HG02678 (cell line): ENCODE data around the gene SIGLEC9.
"Not testable (repeated sequence)": the region's sequence is repeated elsewhere in the genome, so short reads cannot be mapped to it uniquely, and the experiment has no call there.

Experiments used
- ATAC-seq: cut with Tn5 transposase; IDR thresholded peaks from one replicate; pipeline ENCODE4 v1.9.1; 2021; ENCODE audit warnings: mild to moderate bottlenecking, moderate library complexity; ENCODE audit not compliant: unreplicated experiment

The SIGLEC9 gene

DNA sequence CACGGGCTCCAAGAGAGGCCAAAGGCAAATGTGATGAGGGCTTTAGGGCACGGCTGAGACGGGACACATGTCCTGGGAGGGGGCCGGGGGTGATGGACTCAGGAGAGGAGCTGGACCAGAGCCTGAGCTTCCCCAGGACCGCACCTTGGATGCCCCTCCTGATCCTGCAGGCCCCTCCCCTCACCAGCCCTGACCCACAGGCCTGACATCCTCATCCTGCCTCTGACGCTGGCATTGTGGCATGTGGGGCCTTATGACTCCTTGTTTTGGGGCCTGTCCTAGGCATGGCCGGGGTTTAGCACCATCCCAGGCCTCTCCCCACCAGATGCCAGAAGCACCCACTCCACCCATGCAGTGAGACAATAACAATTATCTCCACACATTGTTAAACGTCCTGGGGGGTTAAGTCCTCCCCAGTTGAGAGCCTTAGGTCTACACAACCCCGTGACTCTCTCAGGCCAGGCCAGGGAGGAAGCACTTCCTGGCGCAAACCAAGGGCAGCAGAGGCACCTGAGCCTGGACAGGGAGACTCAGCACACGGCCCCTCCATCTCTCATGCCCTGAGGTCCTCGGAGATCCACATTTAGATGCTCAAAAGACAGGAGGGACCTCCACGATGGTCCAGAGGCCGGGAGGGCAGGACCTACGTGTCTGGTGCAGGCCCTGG, 18.2 kb downstream of the SIGLEC9 start:
- ATAC-seq: not testable (repeated sequence)

DNA sequence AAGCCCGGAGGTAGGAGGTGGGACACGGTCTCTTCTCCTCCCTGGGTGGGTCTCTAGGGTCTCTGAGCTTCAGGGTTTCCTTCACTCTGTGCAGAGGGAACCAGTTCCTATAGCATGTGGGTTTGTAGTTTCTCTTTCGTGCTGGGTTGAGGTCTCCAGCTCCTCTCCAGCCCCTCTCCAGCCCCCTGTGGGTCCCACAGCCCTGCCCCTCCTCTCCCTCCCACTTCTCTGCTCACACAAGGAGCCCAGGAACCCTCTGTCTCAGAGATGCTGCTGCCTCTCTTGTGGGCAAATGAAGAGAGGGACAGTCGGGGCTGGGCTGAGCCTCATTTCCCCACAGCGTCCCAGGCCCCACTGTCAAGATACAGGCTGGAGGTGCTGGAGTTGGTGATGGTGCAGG, 18.8 kb downstream of the SIGLEC9 start:
- no peak for ATAC-seq

DNA sequence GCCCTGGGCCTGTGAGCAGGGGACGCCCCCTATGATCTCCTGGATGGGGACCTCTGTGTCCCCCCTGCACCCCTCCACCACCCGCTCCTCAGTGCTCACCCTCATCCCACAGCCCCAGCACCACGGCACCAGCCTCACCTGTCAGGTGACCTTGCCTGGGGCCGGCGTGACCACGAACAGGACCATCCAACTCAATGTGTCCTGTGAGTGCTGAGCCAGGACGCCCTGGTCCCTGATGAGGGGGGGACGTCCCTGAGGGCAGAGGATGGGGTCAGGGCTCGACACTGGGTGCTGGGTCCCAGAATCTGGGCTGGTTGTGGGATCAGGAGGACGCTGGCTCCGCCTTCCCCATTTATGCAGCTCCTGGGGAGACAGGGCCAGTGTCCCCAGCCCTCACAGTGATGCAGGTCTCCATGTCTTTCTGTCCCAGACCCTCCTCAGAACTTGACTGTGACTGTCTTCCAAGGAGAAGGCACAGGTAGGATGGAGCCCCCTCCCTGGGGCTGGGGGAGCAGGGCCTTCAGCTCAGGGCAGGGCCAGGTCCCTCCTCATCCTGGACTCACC, 19.9 kb downstream of the SIGLEC9 start:
- ATAC-seq: no peak

DNA sequence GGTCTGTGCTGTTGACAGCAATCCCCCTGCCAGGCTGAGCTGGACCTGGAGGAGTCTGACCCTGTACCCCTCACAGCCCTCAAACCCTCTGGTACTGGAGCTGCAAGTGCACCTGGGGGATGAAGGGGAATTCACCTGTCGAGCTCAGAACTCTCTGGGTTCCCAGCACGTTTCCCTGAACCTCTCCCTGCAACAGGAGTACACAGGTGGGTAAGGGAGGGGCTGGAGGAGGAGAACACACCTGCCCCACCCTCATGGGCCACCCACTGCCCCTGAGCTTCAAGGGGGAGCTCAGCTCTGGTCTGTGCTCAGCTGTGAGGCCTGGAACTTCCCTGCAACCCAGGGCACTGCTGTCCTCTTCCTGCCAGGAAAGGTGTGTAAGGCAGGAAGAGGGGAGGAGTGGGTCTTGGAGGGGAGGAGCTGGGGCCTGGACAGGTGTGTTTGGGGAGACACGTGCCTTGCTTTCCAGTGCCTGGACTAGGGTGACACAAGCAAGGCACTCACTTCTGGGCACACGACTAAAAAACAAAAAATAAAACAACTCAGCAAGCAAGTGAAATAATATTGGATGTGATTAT, 21.3 kb downstream of the SIGLEC9 start:
- no peak for ATAC-seq

DNA sequence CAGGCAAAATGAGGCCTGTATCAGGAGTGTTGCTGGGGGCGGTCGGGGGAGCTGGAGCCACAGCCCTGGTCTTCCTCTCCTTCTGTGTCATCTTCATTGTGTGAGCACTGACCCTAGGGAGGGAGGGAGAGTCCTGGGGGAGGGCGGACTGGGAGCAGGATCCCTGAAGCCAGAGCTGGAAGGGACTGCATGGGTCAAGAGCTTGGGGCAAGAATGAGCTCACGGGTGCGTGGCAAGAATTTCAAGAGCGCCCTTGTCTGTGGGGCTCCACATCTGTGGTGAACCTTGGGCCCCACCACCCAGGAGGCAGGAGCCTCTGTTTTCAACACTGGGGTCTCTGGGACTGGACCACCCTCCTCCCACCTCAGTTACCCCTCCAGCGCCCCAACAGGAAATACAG, 22.0 kb downstream of the SIGLEC9 start:
- no peak for ATAC-seq

DNA sequence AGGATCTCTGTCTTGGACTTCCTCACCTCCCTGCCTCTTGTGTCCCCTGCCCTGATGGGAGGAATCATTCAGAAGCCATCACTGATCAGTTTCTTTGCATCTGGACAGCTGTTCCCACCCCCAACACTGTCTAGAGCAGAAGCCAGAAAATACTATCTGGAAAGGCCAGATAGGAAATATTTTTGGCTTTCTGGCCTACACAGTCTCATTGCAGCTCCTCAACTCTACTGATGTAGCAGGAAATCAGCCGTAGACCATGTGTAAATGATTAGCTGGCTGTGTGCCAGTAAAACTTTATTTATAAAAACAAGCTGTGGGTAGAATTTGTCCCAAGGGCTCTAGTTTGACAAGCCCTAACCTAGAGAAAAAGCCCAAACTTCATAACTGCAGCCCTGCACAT, 23.0 kb downstream of the SIGLEC9 start:
- ATAC-seq: no peak

DNA sequence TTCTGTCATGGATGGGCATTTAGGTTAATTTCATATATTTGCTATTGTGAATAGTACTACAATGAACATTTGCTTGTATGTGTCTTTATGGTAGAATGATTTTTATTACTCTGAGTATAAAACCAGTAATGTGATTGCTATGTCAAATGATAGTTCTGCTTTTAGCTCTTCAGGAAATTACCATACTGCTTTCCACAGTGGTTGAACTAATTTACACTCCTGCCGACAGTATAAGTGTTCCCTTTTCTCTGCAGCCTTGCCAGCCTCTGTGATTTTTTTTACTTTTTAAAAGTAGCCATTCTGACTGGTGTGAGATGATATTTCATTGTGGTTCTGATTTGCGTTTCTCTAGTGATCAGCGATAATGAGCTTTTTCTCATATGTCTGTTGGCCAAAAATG, 23.9 kb downstream of the SIGLEC9 start:
- ATAC-seq: no peak

DNA sequence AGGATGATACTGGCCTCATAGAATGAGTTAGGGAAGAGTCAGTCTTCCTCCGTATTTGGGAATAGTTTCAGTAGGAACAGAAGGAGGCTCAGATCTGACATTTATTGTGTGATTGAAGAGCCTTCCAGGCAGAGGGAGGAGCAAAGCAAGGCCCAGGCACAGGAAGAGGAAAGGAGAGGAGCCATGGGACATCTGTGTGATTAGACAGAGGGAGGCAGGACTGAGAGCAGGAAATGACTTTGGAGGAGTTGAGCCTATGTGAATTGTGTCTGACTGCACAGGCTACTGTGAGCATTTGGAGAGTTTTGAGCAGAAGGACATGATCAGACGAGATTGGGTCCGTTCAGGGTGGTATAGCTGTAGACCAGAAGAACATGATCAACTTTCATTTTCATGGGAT, 25.9 kb downstream of the SIGLEC9 start:
- ATAC-seq: no peak

DNA sequence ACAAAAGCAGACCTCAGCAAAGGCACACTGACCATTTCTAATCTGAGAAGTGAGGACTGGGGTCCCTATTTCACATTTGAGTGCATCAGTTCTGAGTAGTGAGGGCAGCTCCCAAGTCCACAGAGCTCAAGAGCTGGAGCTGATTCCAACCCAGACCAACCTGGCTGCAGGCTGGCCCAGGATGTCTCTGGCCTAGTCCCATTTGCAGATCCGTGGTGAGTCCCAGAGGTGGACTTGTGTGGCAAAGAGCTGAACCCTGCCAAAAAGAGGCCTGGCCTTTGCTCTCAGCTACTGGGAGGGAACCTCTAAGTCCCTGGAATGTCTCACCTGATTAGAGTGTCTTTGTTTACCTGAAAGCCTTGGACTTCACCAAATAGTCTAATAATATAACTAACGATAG, 32.0 kb downstream of the SIGLEC9 start:
- ATAC-seq: no peak

DNA sequence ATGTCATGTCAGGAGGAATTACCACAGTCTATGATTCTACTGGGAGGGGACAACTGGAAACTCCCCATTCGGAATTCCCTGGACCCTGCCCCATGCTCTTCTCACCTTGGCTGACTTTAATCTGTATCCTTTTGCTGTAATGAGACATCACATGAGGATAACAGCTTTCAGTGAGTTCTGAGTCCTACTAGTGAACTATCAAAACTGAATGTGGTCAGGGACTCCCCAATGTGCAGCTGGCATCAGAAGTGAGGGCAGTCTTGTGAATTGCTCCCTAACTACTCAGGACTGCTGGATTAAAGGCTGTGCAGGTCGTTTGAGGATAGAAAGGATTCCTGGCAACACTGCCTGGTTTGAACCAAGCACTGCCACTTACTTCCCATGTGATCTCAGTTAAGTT, 32.6 kb downstream of the SIGLEC9 start:
- ATAC-seq: no peak

DNA sequence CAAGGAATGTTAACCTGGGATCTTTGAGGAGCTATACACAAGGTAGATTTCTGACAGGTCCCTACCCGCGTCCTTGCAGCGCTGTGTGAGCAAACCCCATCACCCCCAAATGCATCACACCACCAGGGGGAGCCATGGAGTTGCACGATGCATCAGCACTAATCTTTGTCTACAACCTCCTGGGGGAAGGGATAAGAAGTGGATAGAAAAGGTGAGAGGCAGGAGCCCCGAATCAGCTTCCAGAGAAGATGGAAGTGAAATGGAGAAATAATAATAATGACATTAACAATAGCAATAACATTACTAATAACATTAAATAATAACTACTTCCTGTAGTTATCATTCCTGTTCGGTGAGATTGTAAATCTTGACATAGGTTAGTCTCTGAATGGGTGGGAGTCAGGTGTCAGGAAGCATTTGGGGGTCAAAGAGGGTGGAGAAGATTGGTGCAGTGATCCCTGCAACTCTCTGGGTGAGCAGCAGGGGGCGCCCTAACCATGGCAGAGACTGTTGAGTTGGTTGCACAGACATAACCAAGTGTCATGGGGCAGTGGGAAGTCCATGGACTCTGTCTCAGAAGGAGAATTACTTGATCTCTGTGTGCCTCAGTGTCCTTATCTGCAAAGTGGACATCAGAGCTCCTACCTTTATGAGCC, 33.9 kb downstream of the SIGLEC9 start:
- no peak for ATAC-seq

DNA sequence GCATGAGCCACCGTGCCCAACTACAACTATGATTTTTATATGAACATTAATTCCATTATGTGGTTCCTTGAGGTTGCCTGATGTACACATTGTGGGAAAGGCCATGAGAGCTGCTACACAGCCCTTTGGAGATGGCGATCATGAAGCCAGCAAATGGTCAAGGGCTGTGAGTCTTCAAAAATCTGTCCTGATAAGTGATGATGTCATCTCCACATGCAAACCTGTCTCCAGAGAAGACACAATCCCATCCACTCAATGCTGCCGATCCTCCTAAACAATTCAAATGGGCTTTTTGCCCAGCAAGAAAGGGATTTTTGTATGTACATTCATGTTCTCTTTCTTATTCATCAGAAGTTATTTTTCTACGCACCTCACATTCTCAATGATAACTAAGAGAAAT, 35.0 kb downstream of the SIGLEC9 start:
- no peak for ATAC-seq

DNA sequence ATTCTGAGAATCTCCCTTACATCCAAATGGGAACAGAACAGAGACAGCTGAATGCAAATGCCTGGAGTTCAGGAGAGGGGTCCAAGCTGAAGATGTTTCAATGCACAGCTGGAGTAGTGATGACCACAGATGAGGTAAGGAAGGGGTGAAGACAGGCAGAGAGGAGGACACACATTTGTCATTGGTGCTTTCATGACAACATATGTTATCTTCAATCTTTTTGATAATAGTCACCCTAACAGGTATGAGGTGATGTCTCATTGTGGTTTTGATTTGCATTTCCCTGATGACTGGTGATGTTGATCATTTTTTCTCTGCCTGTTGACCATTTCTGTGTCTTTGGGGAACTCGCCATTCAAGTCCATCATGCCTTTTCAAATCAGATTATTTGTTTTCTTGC, 36.6 kb downstream of the SIGLEC9 start:
- ATAC-seq: no peak

DNA sequence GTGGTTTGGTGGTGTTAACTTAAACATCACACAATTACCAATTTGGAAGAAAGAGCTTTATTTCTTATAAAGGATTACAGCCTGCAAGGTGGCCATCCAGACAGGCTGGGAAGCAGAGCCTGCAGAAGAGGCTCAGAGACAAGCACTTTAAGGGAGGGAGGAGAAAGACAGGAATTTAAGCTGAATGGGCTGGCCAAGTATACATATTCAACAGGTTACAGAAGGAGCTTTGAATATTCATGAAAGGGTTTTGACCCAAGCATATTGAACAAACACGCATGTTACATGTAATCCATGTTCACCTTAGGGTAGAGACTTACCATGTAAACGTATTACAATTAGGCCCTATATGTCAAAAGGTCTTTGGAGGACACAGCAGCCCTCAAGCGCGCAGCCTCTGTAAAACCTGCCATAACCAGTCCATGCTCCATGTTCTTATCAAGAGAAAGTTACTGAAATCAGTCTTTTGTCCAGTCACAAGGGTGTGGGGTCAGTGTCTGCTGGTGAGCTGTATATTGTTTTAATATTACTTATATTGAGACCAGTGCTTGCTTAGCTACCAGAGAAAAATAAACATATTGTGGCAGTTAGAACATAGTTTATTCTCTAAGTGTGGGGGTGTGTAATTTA, 37.3 kb downstream of the SIGLEC9 start:
- ATAC-seq: no peak

DNA sequence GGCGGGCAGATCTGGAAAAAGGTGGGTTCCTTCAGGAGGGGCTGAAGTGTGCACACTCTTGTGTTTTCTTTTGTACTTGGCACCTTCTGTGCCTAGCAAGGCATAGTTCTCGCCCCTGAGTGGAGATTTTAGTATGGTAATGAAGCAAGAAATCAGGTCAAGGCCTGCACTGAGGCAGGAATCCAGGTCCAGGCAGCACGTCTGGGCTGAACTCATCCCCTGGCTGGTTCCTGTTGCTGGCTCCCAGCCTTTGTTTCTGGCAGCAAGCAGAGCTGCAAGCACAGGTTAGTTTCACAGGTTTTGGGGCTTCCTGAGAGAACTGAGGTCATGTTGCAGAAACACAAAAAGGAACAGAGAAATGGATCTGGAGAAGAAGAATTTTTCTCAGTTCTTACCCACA, 38.6 kb downstream of the SIGLEC9 start:
- ATAC-seq: no peak

DNA sequence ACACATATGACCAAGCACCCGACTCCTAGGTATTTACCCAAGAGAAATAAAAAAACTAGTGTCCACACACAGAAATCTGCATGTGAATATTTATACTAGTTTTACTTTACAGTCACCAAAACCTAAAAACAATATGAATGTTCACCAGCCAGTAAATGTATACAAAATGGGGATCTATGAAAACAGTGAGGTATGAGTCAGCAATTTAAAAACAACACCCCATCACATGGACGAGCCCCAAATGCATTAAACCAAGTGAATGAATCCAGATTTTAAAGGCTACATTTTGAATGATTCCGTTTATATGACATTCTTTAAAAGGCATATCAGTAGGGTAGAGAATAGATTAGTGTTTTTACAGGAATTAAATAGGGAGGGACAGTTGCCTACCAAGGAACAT, 39.5 kb downstream of the SIGLEC9 start:
- no peak for ATAC-seq

DNA sequence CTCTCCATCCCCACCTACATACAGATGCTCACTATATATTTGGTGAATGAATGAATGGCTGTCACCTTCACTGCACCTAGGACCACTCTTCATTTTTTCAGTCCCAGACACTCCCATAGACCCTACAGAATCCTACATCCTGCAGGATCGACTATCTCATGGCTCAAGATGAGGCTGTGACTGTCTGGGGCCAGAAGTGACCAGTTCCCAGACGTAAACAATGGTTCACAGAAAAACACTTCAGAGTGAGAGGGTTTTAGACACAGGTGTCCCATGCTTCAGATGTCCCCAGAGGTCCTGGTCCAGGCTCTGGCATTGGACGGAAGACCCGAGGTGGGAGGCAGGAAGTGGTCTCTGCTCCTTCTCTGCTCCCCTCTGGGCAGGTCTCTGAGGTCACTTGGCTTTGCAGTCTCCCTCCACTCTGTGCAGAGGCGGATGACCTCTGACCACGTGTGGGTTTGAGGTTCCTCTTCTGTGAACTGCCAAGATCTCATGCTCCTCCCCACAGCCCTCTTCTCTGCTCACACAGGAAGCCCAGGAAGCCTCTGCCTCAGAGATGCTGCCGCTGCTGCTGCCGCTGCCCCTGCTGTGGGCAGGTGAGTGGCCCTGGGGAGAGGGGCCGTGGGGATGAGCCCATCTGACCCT, 42.3 kb downstream of the SIGLEC9 start:
- ATAC-seq: no peak

DNA sequence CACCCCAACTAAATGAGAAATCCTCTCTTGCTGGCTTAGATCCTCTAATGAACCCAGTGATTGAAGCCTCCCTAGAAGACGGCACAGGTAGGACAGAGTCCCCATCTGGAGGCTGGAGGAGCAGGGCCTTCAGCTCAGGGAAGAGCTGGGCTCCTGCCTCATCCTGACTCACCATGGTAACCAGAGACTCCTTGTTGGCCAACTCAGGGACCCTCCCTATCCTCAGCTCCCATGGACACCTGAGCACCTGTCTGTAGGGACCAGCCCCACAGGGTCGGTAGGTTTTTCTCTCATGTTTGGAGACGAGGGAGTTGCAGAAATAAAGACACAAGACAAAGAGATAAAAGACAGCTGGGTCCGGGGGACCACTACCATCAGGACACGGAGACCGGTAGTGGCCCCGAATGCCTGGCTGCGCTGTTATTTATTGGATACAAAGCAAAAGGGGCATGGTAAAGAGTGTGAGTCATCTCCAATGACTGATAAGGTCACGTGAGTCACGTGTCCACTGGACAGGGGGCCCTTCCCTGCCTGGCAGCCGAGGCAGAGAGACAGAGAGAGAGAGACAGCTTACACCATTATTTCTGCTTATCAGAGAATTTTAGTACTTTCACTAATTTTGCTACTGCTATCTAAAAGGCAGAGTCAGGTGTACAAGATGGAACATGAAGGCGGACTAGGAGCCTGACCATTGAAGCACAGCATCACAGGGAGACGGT, 44.0 kb downstream of the SIGLEC9 start:
- ATAC-seq: no peak

DNA sequence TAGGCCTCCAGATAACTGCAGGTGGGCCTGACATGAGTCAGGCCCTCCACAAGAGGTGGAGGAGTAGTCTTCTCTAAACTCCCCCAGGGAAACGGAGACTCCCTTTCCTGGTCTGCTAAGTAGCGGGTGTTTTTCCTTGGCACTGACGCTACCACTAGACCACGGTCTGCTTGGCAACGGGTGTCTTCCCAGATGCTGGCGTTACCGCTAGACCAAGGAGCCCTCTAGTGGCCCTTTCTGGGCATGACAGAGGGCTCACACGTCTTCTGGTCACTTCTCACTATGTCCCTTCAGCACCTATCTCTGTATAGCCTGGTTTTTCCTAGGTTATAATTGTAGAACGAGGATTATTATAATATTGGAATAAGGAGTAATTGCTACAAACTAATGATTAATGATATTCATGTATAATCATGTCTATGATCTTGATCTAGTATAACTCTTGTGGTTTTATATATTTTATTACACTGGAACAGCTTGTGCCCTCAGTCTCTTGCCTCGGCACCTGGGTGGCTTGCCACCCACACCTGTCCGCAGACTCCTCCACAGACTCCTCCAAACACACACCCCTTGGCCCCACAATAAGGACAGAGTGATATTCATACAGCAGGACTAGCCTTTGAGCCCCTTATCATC, 44.7 kb downstream of the SIGLEC9 start:
- ATAC-seq: not testable (repeated sequence)

DNA sequence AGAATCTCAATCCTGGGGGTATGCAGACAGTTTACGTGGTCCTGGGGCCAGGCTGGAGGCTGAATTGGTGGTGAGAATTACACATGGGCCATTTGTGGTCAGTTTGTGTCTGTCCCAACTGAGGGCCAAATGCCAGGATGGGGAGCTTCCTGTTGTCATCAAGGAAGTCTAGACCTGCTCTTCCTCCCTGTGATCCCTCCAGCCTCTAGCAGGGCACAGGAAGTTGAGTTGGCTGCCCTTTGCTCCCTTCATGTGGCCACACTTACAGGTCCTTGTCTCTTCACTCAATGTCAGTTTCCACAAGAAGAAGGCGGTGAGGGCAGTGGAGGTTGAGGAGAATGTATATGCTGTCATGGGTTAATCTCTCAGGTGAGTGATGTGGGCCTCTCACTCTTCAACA, 47.5 kb downstream of the SIGLEC9 start:
- ATAC-seq: no peak
